Measurements from ENCODE around the gene ITGAE. TPM values are rescaled to one million over a fixed set of nuclear protein-coding genes. Genes with fewer than 3 reads are reported as not detected.

The ITGAE gene
- total and polyA plus RNA-seq, 2 experiments from 2014 or later: 11.7 to 44.9 TPM

DNA sequence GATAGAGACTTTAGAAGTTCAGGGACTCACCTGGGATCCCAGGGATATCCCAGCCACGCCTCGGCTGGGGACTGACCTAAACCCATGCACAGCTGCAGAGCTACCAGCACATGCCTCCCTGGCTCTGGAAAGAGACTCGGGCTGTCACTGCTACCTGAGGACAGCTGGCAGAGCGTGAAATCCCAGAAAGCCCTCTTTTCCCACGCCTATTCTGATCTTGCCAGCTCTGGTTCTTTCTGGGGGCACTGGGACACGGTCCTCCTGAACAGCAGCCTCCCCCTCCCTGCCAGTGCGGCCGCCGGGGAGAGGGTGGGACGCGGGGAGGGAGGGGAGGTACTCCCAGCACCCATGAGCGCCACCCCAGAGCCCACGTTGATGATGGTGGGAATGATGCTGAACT is 115.8 kb downstream of the ITGAE start (continued):
- no peak for TF ChIP-seq ZNF462 (CRISPR knock-in tag; IDR thresholded peaks at IDR 0.05)
- TF ChIP-seq ZNF114 (CRISPR knock-in tag; IDR thresholded peaks at IDR 0.05): no peak
- no peak for TF ChIP-seq JUNB (IDR thresholded peaks at IDR 0.05; ENCODE audit: unreplicated experiment)

GRCh38 chr17:3683054-3683511 is 117.9 kb downstream of the ITGAE start:
- H3K27ac ChIP-seq (ENCODE audit: low read depth): no peak overlapping the region
- no peak overlapping the region for H3K4me3 Mint-ChIP-seq
- H3K9me2 ChIP-seq (ENCODE audit: insufficient read depth): no peaks in the 10 kb centered on the region
- no peaks in the 10 kb centered on the region for H3K27me3 Mint-ChIP-seq (ENCODE audit: insufficient read depth, low read depth, poor library complexity)
- H3F3A ChIP-seq (replicated peaks; ENCODE audit: low read depth): peaks cover under 1% of the 10 kb centered on the region; the same call in 1 of the 2 replicates
- no peaks in the 10 kb centered on the region for H3K36me3 Mint-ChIP-seq (ENCODE audit: low read depth)
- H3K4me1 Mint-ChIP-seq: peaks cover 3% of the 10 kb centered on the region; the same call in 2 of the 3 replicates
- H3K27ac Mint-ChIP-seq: no peak overlapping the region
- no peaks in the 10 kb centered on the region for H4K20me1 ChIP-seq (replicated peaks; ENCODE audit: insufficient read depth)
- no peaks in the 10 kb centered on the region for H3K79me2 ChIP-seq (replicated peaks; ENCODE audit: insufficient read depth)
- peak; percentile 82 for DNase-seq (ENCODE audit: low spot score)
- no peak overlapping the region for H3K4me2 ChIP-seq
- H3K27me3 ChIP-seq (ENCODE audit: insufficient read depth): no peaks in the 10 kb centered on the region
- TF ChIP-seq CREB1 (CRISPR knock-in tag; IDR thresholded peaks at IDR 0.05; ENCODE audit: low read depth) (no peak), ZNF462 (CRISPR knock-in tag; IDR thresholded peaks at IDR 0.05) (no peak), STAT1 (IDR thresholded peaks at IDR 0.05; ENCODE audit: unreplicated experiment) (no peak), ZNF331 (CRISPR knock-in tag; IDR thresholded peaks at IDR 0.05; ENCODE audit: low read depth) (no peak), JUNB (IDR thresholded peaks at IDR 0.05; ENCODE audit: unreplicated experiment) (no peak)
- TF ChIP-seq, protein P1, sequence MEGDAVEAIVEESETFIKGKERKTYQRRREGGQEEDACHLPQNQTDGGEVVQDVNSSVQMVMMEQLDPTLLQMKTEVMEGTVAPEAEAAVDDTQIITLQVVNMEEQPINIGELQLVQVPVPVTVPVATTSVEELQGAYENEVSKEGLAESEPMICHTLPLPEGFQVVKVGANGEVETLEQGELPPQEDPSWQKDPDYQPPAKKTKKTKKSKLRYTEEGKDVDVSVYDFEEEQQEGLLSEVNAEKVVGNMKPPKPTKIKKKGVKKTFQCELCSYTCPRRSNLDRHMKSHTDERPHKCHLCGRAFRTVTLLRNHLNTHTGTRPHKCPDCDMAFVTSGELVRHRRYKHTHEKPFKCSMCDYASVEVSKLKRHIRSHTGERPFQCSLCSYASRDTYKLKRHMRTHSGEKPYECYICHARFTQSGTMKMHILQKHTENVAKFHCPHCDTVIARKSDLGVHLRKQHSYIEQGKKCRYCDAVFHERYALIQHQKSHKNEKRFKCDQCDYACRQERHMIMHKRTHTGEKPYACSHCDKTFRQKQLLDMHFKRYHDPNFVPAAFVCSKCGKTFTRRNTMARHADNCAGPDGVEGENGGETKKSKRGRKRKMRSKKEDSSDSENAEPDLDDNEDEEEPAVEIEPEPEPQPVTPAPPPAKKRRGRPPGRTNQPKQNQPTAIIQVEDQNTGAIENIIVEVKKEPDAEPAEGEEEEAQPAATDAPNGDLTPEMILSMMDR (conservative IDR thresholded peaks at IDR 0.05; ENCODE audit: low read depth in 2 of 2): peak; percentile 94 to 100
- H3K4me3 ChIP-seq: no peak overlapping the region
- no peaks in the 10 kb centered on the region for H3K36me3 ChIP-seq (ENCODE audit: insufficient read depth)
- no peak overlapping the region for H2AFZ ChIP-seq
- peak; percentile 83 for ATAC-seq
- no peaks in the 10 kb centered on the region for H3K4me1 ChIP-seq (ENCODE audit: insufficient read depth)
- H3K9me3 Mint-ChIP-seq: no peaks in the 10 kb centered on the region

Data from GM23338 (cell line).